ENCODE data around the gene MAVS.

DNA sequence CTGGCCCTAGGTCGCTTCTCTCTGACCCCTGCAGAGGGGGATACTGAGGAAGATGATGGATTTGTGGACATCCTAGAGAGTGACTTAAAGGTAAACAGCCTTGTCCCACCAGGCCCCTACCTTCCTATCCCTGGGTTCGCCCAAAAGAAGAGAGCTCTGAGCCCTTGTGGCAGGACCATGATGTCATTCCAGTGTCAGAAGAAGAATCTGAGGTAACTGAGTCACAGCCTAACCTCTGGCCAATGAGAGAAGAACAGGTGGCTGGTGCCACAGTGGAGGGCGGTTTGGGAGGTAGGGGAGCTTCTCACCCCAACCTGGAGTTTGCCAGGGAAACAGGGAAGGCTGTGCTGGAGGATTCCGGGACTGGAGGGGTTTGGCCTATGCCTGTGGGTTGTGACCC is 45.3 kb upstream of the MAVS start:
- TF ChIP-seq, protein P1, sequence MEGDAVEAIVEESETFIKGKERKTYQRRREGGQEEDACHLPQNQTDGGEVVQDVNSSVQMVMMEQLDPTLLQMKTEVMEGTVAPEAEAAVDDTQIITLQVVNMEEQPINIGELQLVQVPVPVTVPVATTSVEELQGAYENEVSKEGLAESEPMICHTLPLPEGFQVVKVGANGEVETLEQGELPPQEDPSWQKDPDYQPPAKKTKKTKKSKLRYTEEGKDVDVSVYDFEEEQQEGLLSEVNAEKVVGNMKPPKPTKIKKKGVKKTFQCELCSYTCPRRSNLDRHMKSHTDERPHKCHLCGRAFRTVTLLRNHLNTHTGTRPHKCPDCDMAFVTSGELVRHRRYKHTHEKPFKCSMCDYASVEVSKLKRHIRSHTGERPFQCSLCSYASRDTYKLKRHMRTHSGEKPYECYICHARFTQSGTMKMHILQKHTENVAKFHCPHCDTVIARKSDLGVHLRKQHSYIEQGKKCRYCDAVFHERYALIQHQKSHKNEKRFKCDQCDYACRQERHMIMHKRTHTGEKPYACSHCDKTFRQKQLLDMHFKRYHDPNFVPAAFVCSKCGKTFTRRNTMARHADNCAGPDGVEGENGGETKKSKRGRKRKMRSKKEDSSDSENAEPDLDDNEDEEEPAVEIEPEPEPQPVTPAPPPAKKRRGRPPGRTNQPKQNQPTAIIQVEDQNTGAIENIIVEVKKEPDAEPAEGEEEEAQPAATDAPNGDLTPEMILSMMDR (IDR thresholded peaks at IDR 0.05) = no peak
- TF ChIP-seq POLR2A (IDR thresholded peaks at IDR 0.05) = no peak

Data from testis (tissue), 2 donors.